ENCODE measurements around the gene IGSF9B. TPM values are rescaled to one million over a fixed set of nuclear protein-coding genes. Genes with fewer than 3 reads are reported as not detected.

The IGSF9B gene
- total RNA-seq, 1 donor from 2014 or later: 3.0 TPM

DNA sequence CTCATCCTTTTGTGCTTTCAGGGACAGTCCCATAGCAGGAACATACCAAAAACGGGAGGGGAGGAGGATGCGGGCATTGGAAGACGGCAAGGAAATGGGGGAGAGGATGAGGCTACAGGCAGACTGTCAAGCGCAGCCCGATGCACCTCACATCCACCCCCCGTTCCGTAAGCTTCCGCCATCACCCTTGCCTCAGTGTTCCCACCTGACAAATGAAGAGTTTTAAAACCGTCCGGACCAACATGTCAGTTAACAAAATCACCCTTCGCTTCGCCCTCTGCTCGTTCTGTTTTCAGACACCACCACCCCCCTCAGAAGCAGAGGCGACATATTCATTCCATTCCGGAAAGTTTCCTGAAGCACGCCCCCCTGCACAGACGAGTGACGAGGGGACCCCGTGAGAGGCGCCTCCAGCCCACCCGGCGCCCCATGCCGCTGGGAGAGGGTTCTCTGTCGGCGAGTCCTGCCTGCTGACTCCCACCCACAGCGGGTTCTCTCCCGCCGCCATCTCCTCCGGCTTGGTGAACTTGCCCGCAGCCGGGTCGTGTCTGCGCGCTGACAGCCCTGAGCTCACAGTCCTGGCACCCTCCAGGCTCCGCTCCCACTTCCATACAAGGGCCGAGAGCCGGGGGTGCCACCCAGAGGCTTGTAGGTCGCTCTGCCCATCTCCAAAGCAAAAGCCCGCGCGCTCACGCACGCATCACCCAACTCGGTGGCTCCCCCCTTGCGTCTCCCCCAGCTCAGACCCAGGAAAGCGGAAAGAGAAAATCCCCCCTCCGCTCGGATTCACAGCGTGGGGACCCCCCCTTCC lies 1.5 kb downstream of the IGSF9B start:
- no peak for DNase-seq (ENCODE audit: low spot score)

GRCh38 chr11:133953999-133954398 lies 2.8 kb downstream of the IGSF9B start:
- no peak for DNase-seq (ENCODE audit: low spot score)

DNA sequence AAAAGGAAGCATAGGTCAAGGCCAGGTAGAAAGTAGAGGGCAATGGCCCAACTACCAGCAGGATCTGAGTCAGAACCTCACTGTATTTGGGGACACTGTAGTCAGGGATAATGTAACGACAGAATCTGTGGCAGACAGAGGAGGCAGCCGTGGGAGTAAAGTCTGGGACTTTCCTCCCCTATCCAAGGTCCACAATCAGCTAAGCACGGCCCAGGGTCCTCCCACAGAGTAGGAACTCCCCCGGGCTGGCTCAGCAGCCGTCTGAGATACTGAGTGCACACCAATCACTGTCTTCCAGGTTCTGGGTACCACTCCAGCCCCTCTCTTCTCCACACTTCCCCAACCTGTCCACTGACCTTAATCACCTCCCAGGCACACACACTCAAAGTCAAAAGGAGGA lies 3.2 kb downstream of the IGSF9B start:
- DNase-seq (ENCODE audit: low spot score): no peak

DNA sequence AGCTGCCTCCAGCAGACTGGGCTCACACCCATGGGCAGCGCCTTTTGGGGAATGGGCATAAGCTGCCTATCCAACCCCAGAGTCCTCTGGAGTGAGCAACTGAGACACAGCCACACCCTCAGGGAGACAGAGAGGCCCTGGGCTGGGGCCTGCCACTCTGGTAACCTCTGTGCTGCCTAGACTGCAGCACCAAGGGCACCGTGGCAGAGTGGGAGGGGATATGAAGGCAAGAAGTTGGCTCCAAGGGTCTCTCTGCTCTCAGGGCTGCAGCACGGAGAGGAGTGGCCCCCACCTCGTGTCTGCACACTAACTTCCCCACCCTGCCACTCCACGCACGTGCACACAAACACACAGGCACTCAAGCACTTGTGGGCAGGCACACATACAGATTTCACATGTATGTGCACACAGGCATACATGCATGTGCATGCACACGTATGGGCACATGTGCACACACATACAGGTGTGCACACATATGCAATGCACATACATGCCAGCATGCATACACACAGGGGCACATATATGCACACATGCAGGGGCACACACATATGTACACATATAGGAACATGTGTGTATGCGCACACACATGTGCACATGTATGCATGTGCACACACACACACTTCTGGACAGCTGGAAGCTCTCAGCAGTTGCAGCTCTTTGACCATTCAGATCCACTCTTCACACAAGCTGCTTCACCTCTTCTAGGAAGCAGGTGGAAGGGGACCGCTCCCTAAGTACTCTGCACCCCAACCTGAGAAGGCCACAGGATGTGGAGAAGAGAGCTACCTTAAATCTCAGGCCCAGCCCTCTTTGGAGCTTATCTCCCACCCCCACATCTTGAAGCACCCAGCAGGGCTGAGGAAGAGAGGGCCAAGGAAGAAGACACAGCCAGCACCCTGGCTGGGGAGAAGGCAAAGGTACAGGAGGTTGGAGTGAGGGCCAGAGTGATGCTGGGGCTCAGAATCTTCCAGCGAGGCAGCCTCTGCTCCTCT lies 4.3 kb downstream of the IGSF9B start:
- DNase-seq (ENCODE audit: low spot score): no peak

GRCh38 chr11:133951327-133952198 lies 5.2 kb downstream of the IGSF9B start:
- DNase-seq (ENCODE audit: low spot score): no peak

DNA sequence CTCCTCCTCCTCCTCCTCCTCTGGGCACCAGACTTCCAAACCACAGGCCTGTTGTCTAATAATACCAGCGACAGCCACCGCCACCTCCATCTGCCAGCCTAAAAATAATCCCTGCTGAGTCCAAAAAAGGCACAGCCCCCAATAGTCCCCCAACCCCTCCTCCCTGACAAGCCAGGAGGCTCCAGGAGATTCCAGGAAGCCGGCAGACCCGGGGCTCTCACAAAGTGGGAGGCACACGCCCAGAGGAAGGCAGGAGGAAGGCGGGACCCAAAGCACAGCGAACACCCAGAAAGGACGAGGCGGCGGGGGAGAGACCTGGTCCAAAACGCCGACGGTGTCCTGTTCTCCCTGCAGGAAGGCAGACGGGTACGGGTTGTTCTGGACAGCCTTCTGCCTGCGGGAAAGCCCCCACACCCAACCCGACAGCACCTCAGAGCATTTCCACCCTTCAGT lies 5.9 kb downstream of the IGSF9B start:
- no peak for DNase-seq (ENCODE audit: low spot score)

DNA sequence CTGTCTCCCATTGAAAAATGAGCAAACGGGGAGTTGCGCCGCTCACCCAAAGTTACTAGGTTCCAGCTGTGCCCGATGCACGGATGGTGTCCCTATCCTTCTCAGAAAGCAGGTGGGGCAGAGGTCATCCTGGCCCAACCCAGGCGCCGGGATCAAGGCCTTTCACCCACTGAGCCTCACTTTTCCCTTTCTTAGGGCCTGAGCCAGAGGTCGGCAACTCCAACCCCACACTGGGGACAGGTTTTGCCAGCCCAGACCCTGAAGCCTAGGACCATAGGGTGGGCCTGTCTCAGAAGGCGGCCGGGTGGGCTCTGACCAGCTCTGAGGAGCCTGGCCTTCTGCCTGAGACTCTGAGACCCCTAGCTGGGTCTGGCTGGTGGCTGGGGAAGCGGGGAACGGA lies 6.3 kb downstream of the IGSF9B start:
- DNase-seq (ENCODE audit: low spot score): no peak

DNA sequence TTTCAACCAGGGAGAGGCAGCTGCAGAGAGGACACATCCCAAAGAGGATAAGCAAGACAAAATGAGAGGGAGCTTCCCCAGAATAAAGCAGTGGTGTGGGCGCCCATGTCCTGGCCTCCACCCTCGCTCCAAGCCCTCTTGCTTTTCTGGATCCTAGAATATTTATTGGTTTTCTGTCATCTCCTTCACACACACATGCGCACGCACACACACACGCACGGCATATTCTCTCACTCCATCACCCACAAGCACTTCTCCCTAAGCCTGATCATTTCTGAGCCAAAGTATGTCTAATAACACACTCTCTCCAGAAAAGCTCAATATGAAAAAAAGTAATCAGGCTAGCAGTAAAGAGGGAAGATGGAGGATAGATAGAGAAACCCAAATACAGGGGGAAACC lies 7.6 kb downstream of the IGSF9B start:
- no peak for DNase-seq (ENCODE audit: low spot score)

DNA sequence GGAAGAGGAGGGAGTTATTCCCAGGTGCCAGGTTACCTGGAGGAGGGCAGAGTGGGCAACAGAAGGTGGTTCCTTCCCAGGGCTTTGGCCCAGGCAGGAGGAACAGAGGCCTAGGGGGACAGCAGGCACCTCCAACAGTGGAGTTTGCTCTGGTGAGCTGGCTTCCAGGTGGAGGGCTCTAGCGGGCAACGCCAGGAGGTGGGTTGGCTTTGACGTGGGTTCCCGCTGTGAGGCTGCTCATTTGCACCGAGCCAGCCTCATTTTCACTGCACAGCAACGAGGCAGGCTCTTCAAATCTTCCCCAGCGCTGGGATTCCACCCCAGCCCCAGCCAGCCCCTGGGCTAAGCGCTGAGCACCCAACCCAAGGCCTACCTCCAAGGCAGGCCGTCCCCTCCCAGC lies 8.1 kb downstream of the IGSF9B start:
- no peak for DNase-seq (ENCODE audit: low spot score)

DNA sequence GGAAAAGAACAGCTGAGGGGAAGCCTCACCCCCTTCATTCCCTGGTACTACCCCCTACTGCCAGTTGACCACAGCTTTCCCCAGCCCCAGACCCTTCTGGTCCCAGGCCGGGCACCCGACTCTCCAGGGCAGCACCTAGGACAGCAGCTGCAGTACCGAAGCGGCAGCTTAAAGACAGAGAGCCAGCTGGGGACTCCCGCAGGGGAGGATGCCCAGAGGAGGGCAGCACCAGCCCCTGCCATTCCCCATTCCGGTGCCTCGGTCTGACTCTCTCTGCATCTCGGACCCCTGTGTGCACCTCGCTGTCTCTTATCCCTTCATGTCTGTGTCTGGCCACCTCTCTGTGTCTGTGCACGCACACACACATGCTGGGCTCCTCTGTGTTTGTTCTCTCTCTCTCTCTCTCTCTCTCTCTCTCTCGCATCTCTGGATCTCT lies 9.4 kb downstream of the IGSF9B start:
- DNase-seq (ENCODE audit: low spot score): no peak

DNA sequence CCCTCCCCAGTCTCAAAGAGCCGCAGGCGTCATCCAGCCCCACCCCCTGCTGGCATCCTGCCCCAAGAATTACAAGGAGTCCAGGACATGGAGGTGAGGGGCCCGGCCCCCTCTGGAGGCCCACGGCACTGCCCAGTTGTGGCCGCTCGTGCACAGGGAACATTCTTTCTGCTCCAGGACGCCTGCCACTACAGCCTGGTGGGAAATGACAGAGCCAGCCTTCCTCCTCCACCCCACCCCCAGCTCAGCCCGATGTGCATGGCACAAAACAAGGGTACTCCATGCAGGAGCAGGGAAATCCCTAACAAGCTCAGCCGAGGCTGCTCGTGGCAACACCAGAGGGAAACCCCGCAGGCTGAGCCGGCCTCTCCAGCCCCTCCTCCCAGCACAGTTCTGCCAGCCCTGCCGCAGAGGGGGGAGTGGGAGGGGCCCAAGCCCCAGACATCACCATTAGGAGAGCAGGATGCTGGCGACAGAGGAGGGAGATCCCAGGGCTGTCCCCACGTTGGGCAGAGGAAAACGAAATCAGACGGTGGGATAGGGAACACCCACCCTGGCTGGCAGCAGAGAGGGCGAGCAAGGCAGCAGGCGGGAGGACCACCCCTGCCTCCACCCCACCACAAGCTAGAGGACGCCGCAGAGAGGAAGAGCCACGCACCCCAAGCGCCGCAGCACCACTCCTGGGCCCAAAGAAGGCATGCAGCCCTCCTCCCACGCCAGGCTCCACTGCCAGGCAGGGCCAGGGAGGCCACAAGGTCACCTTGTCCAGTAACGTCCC lies 10.0 kb downstream of the IGSF9B start:
- no peak for DNase-seq (ENCODE audit: low spot score)

DNA sequence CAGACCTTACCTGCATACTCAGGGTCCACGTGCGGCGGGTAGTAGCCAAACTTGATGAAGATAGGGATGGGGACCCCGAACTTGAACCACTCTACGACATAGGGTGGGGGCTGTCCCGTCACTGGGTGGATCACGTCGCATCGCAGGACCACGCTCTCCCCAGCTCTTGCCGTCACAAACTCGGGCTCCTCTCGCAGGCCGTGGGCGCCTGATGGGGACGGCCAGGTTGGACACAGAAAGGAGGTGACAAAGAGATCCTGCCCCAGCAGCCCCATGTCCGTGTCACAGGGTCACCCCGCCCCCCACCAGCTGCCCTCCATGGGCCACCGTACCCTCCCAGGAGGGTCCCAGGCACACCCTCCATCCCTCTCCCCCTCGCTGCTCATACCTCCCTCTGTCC lies 10.7 kb downstream of the IGSF9B start:
- DNase-seq (ENCODE audit: low spot score): no peak

GRCh38 chr11:133945087-133945974 lies 11.4 kb downstream of the IGSF9B start:
- DNase-seq (ENCODE audit: low spot score): no peak

DNA sequence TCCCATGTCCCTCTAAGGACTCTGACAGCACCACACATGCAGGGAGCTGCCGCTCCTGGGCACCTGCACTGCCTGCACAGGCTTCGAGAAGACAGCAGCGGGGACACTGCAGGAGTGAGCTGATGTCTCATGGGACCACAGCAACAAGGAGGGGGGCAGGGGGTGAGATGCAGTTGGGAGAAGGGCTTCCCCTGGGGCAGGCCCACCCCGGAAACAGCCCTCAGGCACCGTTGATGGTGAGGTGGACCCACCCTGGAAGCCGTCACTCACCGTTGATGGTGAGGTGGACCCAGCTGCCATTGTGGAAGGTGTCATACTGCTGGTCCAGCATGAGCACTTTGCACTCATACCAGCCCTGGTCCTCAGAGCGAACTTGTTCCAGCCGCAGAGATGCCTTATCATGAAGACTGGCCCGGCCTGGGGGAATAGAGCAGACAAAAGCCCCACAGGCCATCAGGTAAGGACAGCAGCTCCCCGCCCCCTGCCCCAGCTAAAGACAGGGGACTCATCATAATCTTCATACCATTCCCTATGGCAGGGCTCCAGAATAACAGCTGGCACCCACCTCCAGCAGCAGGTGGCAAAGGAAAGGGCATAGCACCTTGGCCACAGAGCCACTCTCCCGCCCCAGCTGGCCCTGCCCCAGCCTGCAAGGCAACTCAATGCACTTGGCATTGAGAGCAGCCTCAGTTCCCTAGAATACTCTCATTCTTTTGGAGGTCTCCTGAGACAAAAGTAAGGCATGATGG lies 12.6 kb downstream of the IGSF9B start:
- DNase-seq (ENCODE audit: low spot score): no peak

DNA sequence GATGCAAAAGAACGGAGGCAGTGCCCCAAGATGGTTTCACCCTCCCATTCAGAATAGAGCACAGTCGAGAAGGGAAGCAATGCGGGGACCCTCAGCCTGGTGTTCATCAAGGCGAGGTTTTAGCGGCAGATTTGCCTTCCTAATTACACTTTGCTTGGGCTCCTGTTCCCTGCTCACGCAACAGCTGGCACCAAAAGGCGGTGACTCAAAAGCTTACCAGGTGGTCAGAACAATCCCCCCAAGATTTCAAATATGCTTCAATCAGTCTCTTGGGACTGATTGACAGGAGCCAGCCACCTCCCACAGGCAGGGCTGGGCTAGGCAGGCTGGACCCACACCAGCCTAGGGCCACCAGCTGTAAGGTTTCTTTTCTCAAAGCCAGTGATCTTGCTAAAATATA lies 14.2 kb downstream of the IGSF9B start:
- DNase-seq (ENCODE audit: low spot score): no peak

DNA sequence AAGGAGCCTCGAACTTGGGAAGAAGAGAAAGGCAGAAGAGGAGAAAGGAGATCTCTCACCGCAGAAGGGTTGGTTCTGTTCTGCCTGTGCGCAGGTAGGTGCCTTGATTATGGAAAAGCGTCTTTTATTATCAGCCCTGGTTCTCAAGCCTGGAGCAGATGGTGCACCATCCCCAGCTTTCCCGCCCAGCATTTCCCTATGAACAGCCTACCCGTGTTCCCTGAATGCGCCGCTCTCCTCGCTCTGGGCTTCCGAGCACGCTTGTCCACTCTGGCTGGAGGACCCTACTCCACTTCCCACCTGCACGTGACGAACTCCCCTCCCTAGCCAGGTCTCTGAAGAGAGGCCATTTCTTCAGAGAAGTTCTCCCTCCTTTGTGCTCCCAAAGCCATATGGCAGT lies 15.2 kb downstream of the IGSF9B start:
- DNase-seq (ENCODE audit: low spot score): no peak

DNA sequence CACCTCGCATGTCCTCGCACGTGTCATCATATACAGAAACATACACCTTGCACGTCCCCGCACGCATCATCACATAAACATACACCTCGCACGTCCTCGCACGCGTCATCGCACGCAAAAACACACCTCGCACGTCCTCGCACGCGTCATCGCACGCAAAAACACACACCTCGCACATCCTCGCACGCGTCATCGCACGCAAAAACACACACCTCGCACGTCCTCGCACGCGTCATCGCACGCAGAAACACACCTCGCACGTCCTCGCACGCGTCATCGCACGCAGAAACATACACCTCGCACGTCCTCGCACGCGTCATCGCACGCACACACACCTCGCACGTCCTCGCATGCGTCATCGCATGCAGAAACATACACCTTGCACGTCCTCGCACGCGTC lies 16.7 kb downstream of the IGSF9B start:
- no peak for DNase-seq (ENCODE audit: low spot score)

GRCh38 chr11:133939558-133939957 lies 17.2 kb downstream of the IGSF9B start:
- no peak for DNase-seq (ENCODE audit: low spot score)

DNA sequence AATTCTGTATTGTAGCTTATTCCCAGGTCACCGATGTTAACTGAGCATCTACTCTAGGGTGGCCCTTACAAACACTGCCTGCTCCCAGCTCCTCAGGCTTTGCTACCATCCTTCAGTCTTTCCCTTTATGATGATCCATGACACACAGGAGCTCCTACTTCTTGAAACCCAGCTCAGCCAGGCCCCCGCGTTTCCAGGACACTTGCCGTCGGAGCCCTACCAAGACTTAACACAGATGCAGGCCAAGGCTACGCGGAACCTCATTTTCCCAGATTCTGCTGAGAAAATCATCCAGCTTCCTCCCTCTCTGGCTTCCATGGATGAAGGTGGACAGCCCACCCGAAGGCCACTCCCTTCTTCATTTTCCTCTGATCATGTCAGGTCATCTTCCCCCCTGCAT lies 18.6 kb downstream of the IGSF9B start:
- DNase-seq (ENCODE audit: low spot score): no peak

All from mesenteric fat pad (tissue), 1 donor.